Kidney capillary endothelial cell (primary cell): ENCODE data around the gene UBE2M.
A peak's percentile ranks its signal among the peaks of the same experiment; 100 is the strongest.

Source experiments
- DNase-seq: peaks from one replicate; pipeline ENCODE4 v3.0.0-alpha.2; 2018; ENCODE audit warnings: low spot score

The UBE2M gene

GRCh38 chr19:58570770-58571574 lies 12.6 kb upstream of the UBE2M start:
- DNase-seq, result no peak

GRCh38 chr19:58569943-58570670 lies 11.7 kb upstream of the UBE2M start:
- DNase-seq, result no peak

GRCh38 chr19:58569191-58569942 lies 11.0 kb upstream of the UBE2M start:
- DNase-seq, result no peak

- no peak for DNase-seq
Measured at GRCh38 chr19:58568453-58569130, 10.2 kb upstream of the UBE2M start.

GRCh38 chr19:58566989-58567388 lies 8.6 kb upstream of the UBE2M start:
- no peak for DNase-seq

GRCh38 chr19:58563823-58564222 lies 5.4 kb upstream of the UBE2M start:
- DNase-seq, result no peak

- no peak for DNase-seq
Measured at GRCh38 chr19:58563034-58563573, 4.7 kb upstream of the UBE2M start.

GRCh38 chr19:58562122-58563033 lies 4.0 kb upstream of the UBE2M start:
- DNase-seq, result no peak

GRCh38 chr19:58561373-58562121 lies 3.1 kb upstream of the UBE2M start:
- DNase-seq, result no peak

GRCh38 chr19:58560921-58561320 lies 2.5 kb upstream of the UBE2M start:
- DNase-seq, result no peak

GRCh38 chr19:58560007-58560887 lies 1.8 kb upstream of the UBE2M start:
- DNase-seq, result no peak

- DNase-seq, result peak; percentile 72
Measured at GRCh38 chr19:58559275-58560006, 1.0 kb upstream of the UBE2M start.

GRCh38 chr19:58558623-58559274 lies 338 bp upstream of the UBE2M start:
- peak; percentile 99 for DNase-seq

- DNase-seq, result no peak
Measured at GRCh38 chr19:58557221-58558065, 968 bp downstream of the UBE2M start.

GRCh38 chr19:58556622-58557220 lies 1.7 kb downstream of the UBE2M start:
- DNase-seq, result no peak

- no peak for DNase-seq
Measured at GRCh38 chr19:58555920-58556621, 2.3 kb downstream of the UBE2M start.
